Measurements from ENCODE around the gene LRRC46. TPM values are rescaled to one million over a fixed set of nuclear protein-coding genes. Genes with fewer than 3 reads are reported as not detected.

Gene LRRC46
- total and polyA plus RNA-seq, 9 of the 15 experiments (the other 6 are each of a cell fraction or from before 2014, with no cell fraction given), result 0.39 to 1.4 (median 0.53) TPM; not detected in 1

DNA sequence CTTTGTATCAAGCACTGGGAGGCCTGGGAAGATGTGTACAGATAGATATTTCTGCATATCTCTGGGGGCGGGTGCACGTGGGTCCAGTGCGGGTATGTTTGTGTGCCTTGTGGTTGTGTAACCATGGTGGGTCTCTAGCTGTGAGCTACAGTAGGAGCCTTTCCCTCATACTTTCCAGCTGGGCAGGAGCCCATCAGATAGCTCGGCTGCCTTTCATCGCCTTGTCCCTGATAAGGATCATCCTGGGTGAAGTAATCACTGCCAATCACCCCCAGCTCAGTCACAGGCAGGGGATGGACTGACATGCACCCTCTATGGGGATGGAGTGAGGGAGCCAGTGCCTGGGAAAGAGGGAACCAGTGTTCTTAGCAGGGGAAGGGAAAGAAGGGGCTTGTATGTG, 12.8 kb downstream of the LRRC46 start (continued):
- TF ChIP-seq PHF20 (IDR thresholded peaks at IDR 0.05; ENCODE audit: partially characterized antibody) (no peak), MAZ (CRISPR knock-in tag; conservative IDR thresholded peaks at IDR 0.05 in 1 of 2, IDR thresholded peaks at IDR 0.05 in 1 of 2) (peak in 1 of 2 experiments; percentile 47; a peak in 1 of 4 replicates), ESRRA (IDR thresholded peaks at IDR 0.05; ENCODE audit: borderline replicate concordance, low read depth) (peak; percentile 25; the same call in 1 of the 2 replicates), SMAD3 (CRISPR knock-in tag; conservative IDR thresholded peaks at IDR 0.05) (peak; percentile 43; the same call in 1 of the 2 replicates), XRCC4 (IDR thresholded peaks at IDR 0.05; ENCODE audit: extremely low read depth, insufficient read depth, insufficient read length) (no peak), FOXJ2 (tag; IDR thresholded peaks at IDR 0.05) (peak; percentile 98), ERF (CRISPR knock-in tag; IDR thresholded peaks at IDR 0.05) (no peak), ZKSCAN3 (CRISPR knock-in tag; IDR thresholded peaks at IDR 0.05) (no peak), SMARCA4 (IDR thresholded peaks at IDR 0.05) (peak; percentile 63; the same call in 1 of the 2 replicates), MTA1 (IDR thresholded peaks at IDR 0.05; ENCODE audit: borderline replicate concordance) (0 out of 2 replicates have a peak, but pooled peaks have one; percentile 56), CBFA2T2 (conservative IDR thresholded peaks at IDR 0.05) (no peak), ZZZ3 (IDR thresholded peaks at IDR 0.05) (no peak), MEIS2 (IDR thresholded peaks at IDR 0.05; ENCODE audit: partially characterized antibody) (peak; percentile 99), ZNF133 (CRISPR knock-in tag; IDR thresholded peaks at IDR 0.05) (no peak), CXXC5 (CRISPR knock-in tag; IDR thresholded peaks at IDR 0.05) (no peak), JUND (IDR thresholded peaks at IDR 0.05; ENCODE audit: borderline replicate concordance, low read depth, low read length) (peak; percentile 39; the same call in 1 of the 2 replicates), JUND (tag; IDR thresholded peaks at IDR 0.05; ENCODE audit: borderline replicate concordance, low read depth, low read length) (no peak; the same call in 2 of the 3 replicates), GABPB2 (CRISPR knock-in tag; conservative IDR thresholded peaks at IDR 0.05) (no peak), GABPA (tag; conservative IDR thresholded peaks at IDR 0.05; ENCODE audit: low read depth) (no peak), ZC3H8 (IDR thresholded peaks at IDR 0.05) (no peak), POLR2A (conservative IDR thresholded peaks at IDR 0.05) (no peak), MCM7 (IDR thresholded peaks at IDR 0.05) (no peak), PHF8 (IDR thresholded peaks at IDR 0.05; ENCODE audit: borderline replicate concordance, low read length) (no peak), ZNF444 (CRISPR knock-in tag; IDR thresholded peaks at IDR 0.05) (no peak)
- TF ChIP-seq, protein P1, sequence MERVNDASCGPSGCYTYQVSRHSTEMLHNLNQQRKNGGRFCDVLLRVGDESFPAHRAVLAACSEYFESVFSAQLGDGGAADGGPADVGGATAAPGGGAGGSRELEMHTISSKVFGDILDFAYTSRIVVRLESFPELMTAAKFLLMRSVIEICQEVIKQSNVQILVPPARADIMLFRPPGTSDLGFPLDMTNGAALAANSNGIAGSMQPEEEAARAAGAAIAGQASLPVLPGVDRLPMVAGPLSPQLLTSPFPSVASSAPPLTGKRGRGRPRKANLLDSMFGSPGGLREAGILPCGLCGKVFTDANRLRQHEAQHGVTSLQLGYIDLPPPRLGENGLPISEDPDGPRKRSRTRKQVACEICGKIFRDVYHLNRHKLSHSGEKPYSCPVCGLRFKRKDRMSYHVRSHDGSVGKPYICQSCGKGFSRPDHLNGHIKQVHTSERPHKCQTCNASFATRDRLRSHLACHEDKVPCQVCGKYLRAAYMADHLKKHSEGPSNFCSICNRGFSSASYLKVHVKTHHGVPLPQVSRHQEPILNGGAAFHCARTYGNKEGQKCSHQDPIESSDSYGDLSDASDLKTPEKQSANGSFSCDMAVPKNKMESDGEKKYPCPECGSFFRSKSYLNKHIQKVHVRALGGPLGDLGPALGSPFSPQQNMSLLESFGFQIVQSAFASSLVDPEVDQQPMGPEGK (CRISPR knock-in tag; IDR thresholded peaks at IDR 0.05; ENCODE audit: borderline replicate concordance), result no peak; the same call in 1 of the 2 replicates
- TF ChIP-seq, protein P2, sequence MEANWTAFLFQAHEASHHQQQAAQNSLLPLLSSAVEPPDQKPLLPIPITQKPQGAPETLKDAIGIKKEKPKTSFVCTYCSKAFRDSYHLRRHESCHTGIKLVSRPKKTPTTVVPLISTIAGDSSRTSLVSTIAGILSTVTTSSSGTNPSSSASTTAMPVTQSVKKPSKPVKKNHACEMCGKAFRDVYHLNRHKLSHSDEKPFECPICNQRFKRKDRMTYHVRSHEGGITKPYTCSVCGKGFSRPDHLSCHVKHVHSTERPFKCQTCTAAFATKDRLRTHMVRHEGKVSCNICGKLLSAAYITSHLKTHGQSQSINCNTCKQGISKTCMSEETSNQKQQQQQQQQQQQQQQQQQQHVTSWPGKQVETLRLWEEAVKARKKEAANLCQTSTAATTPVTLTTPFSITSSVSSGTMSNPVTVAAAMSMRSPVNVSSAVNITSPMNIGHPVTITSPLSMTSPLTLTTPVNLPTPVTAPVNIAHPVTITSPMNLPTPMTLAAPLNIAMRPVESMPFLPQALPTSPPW (CRISPR knock-in tag; IDR thresholded peaks at IDR 0.05), result peak; percentile 48; the same call in 1 of the 2 replicates
- TF ChIP-seq, protein P3, sequence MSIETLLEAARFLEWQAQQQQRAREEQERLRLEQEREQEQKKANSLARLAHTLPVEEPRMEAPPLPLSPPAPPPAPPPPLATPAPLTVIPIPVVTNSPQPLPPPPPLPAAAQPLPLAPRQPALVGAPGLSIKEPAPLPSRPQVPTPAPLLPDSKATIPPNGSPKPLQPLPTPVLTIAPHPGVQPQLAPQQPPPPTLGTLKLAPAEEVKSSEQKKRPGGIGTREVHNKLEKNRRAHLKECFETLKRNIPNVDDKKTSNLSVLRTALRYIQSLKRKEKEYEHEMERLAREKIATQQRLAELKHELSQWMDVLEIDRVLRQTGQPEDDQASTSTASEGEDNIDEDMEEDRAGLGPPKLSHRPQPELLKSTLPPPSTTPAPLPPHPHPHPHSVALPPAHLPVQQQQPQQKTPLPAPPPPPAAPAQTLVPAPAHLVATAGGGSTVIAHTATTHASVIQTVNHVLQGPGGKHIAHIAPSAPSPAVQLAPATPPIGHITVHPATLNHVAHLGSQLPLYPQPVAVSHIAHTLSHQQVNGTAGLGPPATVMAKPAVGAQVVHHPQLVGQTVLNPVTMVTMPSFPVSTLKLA (conservative IDR thresholded peaks at IDR 0.05), result peak in 1 of 2 experiments; percentile 24; a peak in 1 of 4 replicates
